ENCODE measurements around the gene FOXN3.

DNA sequence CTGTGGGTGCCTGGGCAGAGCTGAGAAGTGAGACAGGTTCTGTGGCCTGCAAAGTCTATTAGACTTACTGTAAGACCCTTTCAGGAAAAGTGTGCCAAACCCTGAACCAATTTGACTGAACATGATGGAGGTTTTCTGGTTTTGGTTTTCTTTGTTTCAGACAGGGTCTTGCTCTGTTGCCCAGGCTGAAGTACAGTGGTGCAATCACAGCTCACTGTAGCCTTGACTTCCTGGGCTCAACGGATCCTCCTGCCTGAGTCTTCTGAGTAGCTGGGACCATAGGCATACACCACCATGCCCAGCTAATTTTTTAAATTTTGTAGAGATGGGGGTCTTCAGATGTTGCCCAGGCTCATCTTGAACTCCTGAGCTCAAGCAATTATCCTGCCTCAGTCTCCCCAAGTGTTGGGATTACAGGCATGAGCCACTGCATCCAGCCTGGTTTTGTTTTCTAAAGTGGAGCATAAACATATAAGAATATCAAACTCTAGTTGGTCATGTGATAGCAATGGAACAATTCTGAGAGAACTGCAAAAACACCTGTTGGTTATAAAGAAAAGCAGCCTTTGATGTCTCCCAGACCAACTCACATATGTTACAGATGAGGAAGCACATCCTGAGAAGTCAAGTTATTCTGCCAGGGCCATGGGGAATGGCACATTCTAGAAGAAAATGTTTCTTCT, 166.9 kb downstream of the FOXN3 start:
- TF ChIP-seq, protein P1, sequence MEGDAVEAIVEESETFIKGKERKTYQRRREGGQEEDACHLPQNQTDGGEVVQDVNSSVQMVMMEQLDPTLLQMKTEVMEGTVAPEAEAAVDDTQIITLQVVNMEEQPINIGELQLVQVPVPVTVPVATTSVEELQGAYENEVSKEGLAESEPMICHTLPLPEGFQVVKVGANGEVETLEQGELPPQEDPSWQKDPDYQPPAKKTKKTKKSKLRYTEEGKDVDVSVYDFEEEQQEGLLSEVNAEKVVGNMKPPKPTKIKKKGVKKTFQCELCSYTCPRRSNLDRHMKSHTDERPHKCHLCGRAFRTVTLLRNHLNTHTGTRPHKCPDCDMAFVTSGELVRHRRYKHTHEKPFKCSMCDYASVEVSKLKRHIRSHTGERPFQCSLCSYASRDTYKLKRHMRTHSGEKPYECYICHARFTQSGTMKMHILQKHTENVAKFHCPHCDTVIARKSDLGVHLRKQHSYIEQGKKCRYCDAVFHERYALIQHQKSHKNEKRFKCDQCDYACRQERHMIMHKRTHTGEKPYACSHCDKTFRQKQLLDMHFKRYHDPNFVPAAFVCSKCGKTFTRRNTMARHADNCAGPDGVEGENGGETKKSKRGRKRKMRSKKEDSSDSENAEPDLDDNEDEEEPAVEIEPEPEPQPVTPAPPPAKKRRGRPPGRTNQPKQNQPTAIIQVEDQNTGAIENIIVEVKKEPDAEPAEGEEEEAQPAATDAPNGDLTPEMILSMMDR (IDR thresholded peaks at IDR 0.05): no peak
- TF ChIP-seq POLR2A (IDR thresholded peaks at IDR 0.05): no peak

All from lower leg skin (tissue), 3 donors.